Muscle of arm (tissue), 12 donors: ENCODE results near the gene MIEN1. TPM values are rescaled to one million over a fixed set of nuclear protein-coding genes. Genes with fewer than 3 reads are reported as not detected.

Experiments used
- polyA plus RNA-seq, 12 donors: library from polyadenylated mRNA; unstranded; fragments of 120-200 nt; gene quantifications; one replicate each; pipeline ENCODE4 v1.2.1, GENCODE V29; 2013; ENCODE audit not compliant: insufficient read length in 12 of 12

MIEN1 gene
- polyA plus RNA-seq, 12 donors, result 14.8 to 23.6 (median 18.9) TPM; not detected in 1

Other genes starting within 250 kb of the MIEN1 start
- under 1 TPM in 10 of 12 donors, not detected in 2; 0.03 to 0.60 (median 0.07) TPM for gene NEUROD2, start 122.6 kb downstream of the MIEN1 start, polyA plus RNA-seq
- gene PPP1R1B, start 103.6 kb downstream of the MIEN1 start, polyA plus RNA-seq, result 10 to 100 TPM in 1 of 12 donors, 1 to 10 TPM in 3, under 1 TPM in 7, not detected in 1; 0.32 to 15.9 (median 0.93) TPM
- gene STARD3, start 93.4 kb downstream of the MIEN1 start, polyA plus RNA-seq, result 10 to 100 TPM in 11 of 12 donors, not detected in 1; 27.6 to 38.4 (median 33.3) TPM
- 100 to 1,000 TPM in 10 of 12 donors, 10 to 100 TPM in 1, not detected in 1; 67.9 to 455 (median 247) TPM for gene TCAP, start 65.2 kb downstream of the MIEN1 start, polyA plus RNA-seq
- 1 to 10 TPM in 10 of 12 donors, not detected in 2; 1.2 to 7.5 (median 3.6) TPM for gene PNMT, start 62.1 kb downstream of the MIEN1 start, polyA plus RNA-seq
- gene PGAP3, start 42.5 kb downstream of the MIEN1 start, polyA plus RNA-seq, result 10 to 100 TPM in 11 of 12 donors, not detected in 1; 13.7 to 25.3 (median 18.6) TPM
- 100 to 1,000 TPM in 11 of 12 donors, not detected in 1; 104 to 148 (median 128) TPM for gene ERBB2, start 30.5 kb downstream of the MIEN1 start, polyA plus RNA-seq
- gene GRB7, start 7.4 kb upstream of the MIEN1 start, polyA plus RNA-seq, result 1 to 10 TPM in 3 of 12 donors, under 1 TPM in 7, not detected in 2; 0.13 to 5.3 (median 0.48) TPM
- 1 to 10 TPM in 1 of 12 donors, under 1 TPM in 9, not detected in 2; 0.06 to 1.5 (median 0.25) TPM for gene IKZF3, start 133.8 kb upstream of the MIEN1 start, polyA plus RNA-seq
- gene ZPBP2, start 137.7 kb upstream of the MIEN1 start, polyA plus RNA-seq, result not detected
- 10 to 100 TPM in 5 of 12 donors, 1 to 10 TPM in 6, not detected in 1; 5.5 to 24.9 (median 9.6) TPM for gene GSDMB, start 188.1 kb upstream of the MIEN1 start, polyA plus RNA-seq
- 10 to 100 TPM in 11 of 12 donors, not detected in 1; 37.2 to 65.9 (median 42.6) TPM for gene ORMDL3, start 197.1 kb upstream of the MIEN1 start, polyA plus RNA-seq
- gene LRRC3C, start 197.2 kb upstream of the MIEN1 start, polyA plus RNA-seq, result under 1 TPM in 1 of 12 donors, not detected in 11; 0.19 TPM
- gene GSDMA, start 232.5 kb upstream of the MIEN1 start, polyA plus RNA-seq, result under 1 TPM in 10 of 12 donors, not detected in 2; 0.08 to 0.19 (median 0.14) TPM